Fibroblast of gingiva (primary cell): ENCODE data around the gene FANCI.

Experiments used
- DNase-seq: peaks from one replicate; pipeline ENCODE4 v3.0.0-alpha.2; 2011; ENCODE audit warnings: low read depth

Gene FANCI

GRCh38 chr15:89333959-89334509 lies 90.3 kb downstream of the FANCI start:
- no peak for DNase-seq

GRCh38 chr15:89334510-89335297 lies 90.9 kb downstream of the FANCI start, which contains the start of gene POLG:
Gene POLG (minus strand): TSS chr15:89334824. CDS start chr15:89333754, 1,070 bp downstream.
- peak; percentile 100 for DNase-seq

GRCh38 chr15:89335298-89336041 lies 91.7 kb downstream of the FANCI start:
- DNase-seq = no peak

DNA sequence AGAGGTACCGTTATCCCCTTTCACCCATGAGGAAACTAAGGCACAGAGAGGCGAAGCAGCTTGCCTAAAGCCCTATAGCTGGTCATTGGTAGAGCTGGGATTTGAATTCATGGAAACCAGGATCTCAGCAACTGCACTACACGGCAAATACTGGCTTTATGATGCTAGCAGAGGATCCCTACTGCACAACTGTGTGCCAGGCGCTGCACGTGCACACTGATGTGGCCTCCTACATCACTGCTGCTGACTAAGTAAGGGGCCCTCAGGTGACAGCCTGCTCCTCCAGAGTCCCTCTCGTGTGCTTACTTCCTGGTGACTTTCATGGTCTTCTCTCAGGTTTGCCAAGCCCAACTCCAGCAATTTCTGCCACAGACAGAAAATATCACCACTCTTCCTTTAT lies 94.3 kb downstream of the FANCI start:
- DNase-seq = no peak

DNA sequence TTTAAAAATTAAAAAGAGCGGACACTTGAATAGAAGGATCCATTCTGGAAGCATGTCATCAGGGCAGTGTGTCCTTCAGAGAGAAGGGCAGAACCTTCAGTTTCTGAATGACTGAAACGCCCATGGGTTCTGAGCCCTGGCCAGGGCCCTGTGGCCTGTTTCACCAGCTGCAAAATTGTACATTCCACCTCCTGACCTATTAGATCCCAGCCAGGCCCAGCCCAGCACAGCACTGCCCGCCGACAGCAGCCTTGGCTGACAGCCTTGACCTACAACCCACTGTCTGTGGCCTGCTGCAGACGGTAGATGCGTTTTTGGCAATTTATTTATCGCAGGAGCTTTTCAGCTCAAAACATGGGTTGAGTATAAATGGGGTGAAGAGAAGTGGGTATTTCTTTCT lies 96.8 kb downstream of the FANCI start:
- DNase-seq = no peak

DNA sequence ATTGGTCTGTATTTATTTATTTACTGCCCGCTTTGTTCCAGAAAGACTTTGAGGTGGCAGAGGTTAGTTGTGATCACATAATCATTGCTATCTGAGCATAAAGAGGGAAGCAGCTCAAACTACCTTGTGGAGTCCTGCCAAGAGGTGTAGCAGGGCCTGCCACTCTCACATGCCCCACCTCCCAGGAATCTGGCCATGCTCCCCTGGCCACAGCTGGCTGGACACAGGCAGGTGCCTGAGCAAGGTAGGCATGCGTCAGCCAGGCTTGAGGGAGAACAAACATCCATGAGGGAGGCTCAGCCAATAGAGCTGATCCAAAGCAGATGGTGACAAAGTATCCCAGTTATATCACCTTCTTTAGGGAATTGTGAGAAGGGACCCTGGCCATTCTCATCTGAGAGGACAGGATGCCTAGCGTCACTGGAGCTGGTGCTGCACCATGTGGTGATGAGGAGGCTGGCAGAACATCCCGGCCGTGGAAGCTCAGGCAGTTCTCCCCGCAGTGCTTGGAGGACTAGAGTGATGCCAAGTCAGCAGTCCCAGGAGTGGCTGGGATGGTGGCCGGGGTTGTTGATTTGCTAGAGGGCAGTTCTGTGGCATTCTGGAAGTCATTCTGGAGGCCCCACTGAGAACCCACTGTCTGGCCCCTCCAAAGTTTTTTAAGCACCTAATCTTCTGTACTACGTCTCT lies 97.7 kb downstream of the FANCI start:
- DNase-seq = no peak

DNA sequence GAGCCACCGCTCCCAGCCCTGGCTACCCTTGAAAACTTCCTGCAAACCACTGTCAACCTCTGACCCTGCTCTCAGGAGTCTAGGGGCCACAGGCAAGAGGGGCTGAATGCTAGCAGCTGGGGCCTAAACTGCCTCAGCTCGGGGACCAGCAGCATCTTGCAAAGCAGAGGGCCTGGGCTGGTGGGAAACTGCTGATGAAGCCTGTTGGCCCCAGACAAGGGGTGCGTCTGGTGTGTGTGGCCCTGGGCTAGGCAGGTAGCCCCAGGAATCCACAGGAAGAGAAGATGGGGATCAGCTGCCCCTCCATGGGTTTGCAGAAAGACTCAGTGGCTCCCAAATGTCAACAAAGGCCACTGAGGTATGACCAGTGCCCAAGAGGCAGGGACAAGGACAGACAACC lies 99.1 kb downstream of the FANCI start:
- DNase-seq = no peak

GRCh38 chr15:89345248-89345647 lies 101.5 kb downstream of the FANCI start:
- DNase-seq = no peak

- DNase-seq = no peak
Observed at GRCh38 chr15:89346516-89347231, 102.9 kb downstream of the FANCI start.

GRCh38 chr15:89349206-89349558 lies 105.4 kb downstream of the FANCI start:
- DNase-seq = no peak

- DNase-seq = no peak
Observed at GRCh38 chr15:89352476-89352875, 108.7 kb downstream of the FANCI start.

DNA sequence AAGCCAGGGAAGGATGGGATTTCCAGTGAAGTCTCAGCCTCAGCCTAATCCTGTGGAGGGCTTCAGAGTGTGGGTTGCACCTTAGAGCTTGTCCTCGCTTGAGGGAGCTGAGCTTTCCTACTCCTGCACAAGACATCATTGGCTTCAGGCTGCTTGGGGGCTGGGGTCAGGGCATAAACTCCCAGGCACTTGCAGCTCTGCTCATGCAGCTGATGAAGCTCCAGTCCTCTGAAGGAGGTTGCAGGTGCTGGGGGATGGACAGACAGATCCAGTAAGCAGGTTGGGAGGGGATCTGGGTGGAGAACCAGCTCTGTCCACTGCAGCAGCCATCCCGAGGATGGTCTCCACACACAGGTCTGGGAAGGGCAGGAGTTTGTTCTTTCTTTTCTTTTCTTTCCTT lies 110.2 kb downstream of the FANCI start:
- no peak for DNase-seq

DNA sequence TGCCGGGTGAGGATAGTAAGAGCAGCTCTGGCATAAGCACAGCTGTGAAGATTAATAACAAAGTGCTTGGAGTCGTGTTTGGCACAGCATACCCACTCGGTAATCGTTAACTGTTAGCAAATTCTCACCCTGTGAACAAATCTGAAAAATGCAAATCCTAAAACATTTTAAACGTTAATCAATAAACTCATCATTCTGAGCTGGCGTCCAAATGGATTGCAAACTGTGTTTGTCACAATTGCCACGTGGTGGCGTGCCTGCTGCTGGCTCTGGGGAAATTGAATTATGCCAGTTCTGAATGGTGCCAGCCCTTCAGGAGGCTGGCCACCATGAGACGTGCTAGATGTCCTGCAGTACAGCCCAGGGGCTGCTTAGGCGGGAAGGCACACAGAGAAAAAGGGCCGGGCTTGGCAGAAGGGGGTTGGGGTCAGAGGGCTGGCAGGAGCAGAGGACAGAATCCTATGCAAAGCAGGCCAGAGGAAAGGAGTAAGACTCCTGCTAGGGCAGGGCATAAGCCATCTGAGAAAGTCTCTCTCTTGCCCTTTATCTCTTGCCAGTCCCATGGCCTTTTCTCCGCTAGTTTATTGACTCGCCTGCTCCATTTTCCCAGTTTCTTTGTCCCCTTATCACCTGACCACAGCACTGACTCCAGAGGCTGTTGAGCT lies 113.0 kb downstream of the FANCI start:
- no peak for DNase-seq

GRCh38 chr15:89358435-89358754 lies 114.6 kb downstream of the FANCI start:
- DNase-seq = no peak

DNA sequence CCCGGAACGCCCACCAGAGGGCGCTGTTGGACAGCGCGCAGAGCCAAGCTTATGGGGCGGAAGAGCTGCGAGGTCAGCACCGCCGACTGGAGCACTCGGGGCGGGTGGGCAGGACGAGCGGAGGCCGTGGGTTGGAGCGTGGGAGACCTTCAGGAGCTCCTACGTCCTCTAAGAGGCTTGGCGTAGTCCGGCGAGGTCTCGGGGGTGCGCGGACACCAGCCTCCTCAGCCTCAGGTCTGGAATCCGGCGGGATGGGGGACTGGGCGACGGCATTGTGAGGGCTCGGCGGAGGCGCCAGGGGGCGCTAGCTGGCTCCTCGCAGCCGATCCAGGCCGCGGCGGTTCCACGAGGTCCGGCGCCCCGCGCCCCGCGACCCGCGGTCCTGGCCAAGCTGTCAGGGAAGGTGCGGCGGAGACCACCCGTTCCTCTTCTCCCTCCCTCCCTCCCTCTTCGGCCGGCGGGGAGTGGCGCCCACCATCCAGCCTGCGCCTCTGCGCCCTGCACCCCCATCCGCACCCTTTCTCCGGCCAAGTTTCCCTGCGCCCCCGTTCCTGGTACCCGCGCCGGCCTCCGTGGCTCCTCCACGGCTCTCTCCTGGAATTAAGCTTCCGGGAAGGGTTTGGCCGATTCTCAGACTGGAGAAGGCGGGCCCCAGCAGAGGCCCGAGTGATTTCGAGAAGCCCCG lies 115.1 kb downstream of the FANCI start:
- DNase-seq = peak; percentile 61

DNA sequence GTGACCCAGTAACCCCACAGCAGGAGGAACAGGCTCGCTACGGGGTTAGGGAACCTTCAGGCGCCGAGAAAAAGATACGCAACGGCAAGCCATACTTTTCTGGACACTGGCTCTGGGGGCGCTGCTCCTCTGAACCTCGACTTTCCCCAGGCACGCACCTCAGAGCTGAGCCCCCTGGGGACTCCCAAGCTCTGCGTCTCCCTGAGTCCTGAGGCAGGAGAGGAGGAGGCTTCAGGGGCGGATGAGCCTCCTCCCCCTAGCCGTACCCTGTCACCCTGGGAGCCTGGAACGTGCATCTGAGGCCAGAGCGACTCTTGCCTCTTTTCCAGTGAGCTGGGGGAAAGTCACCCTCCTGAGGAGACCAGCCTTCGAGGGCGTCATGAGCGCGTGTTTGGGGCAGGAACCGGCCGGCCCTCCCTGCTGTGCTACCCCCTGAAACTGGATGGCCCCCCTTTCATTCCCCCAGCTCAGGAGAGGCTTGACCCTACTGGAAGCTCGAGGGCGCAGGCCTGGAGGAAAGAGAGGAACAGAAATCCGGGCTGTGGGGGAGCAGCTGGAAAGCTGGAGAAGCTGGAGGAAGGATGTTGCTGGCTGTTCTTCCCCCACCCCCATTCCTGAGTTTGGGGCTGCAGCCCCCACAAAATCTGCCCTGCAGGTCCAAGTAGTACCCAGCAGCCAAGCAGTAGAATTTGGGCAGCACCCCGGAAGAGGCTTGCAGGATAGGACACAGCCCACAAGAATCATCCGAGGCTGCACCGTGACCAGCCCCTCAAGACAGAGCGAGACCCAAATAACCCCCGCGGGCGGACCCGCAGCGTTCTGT lies 115.9 kb downstream of the FANCI start:
- no peak for DNase-seq

GRCh38 chr15:89360294-89360971 lies 116.7 kb downstream of the FANCI start:
- DNase-seq = no peak

- peak; percentile 30 for DNase-seq
Observed at GRCh38 chr15:89361451-89362202, 117.8 kb downstream of the FANCI start.
